HepG2 (cell line): Measurements from ENCODE around the gene JAKMIP2. TPM values are rescaled to one million over a fixed set of nuclear protein-coding genes. Genes with fewer than 3 reads are reported as not detected.
"Not testable (repeated sequence)": the region's sequence is repeated elsewhere in the genome, so short reads cannot be mapped to it uniquely, and the experiment has no call there.

ENCODE experiments used
- ATAC-seq: fragments of 200-7000 bp; cut with Tn5 transposase; 3 replicates; pipeline ENCODE4 v1.9.1; 2020; ENCODE audit warnings: mild to moderate bottlenecking, moderate library complexity
- BruUV-seq: library from RNA; stranded (reverse); fragments of 400-500 nt; replicated peaks from 2 replicates; lab custom pipeline; 2021; lab: Mats Ljungman, UMichigan
- CTCF ChIA-PET: fragments of 300-600 bp; formaldehyde crosslinking; extraction: SDS; loops from one replicate; lab custom pipeline; 2021; ENCODE audit warnings: low total read pairs, inconsistent platforms, low intra/inter-chr PET ratio; lab: Yijun Ruan, JAX
- POLR2A ChIA-PET: fragments of 350-600 bp; sonication (Branson Sonifier 250); formaldehyde crosslinking; loops from one replicate; lab custom pipeline; 2020; ENCODE audit warnings: antibody characterized with exemption, inconsistent platforms; lab: Yijun Ruan, JAX
- DNase-seq: peaks from one replicate; pipeline ENCODE4 v3.0.0-alpha.2; 2015; ENCODE audit warnings: low spot score
- FAIRE-seq: peaks from 3 replicates; lab custom pipeline; 2011; peaks lifted over from hg19 to GRCh38; lab: Jason Lieb, UNC
- H2AFZ ChIP-seq: one replicate; pipeline ENCODE4 v1.6.1; 2011; ENCODE audit warnings: low read length, inconsistent platforms
- H3K27ac ChIP-seq: fragments of 300-600 bp; 3 replicates; pipeline ENCODE4 v1.8.0; 2011; ENCODE audit warnings: mixed run types, mild to moderate bottlenecking, mixed read lengths, low read length, inconsistent platforms; ENCODE audit not compliant: insufficient read depth; ENCODE audit errors: extremely low read length
- H3K27me3 ChIP-seq, 2 experiments: fragments of 200-600 bp in 1 of 2; 2 replicates in 1 of 2; 3 replicates in 1 of 2; pipeline versions ENCODE4 v1.6.0 to v1.8.0; 2011; ENCODE audit warnings: low read length in 2 of 2, mild to moderate bottlenecking in 2 of 2, moderate library complexity in 2 of 2, inconsistent platforms in 1 of 2; ENCODE audit not compliant: insufficient read depth in 2 of 2, control insufficient read depth in 1 of 2
- H3K36me3 ChIP-seq, 2 experiments: fragments of 200-600 bp in 1 of 2; replicated peaks in 1 of 2; 2 replicates in 1 of 2; 3 replicates in 1 of 2; pipeline versions ENCODE4 v1.5.1 to v1.8.0; 2011; ENCODE audit warnings: low read length in 2 of 2, inconsistent platforms in 1 of 2; ENCODE audit not compliant: insufficient read depth in 2 of 2, control insufficient read depth in 1 of 2
- H3K4me1 ChIP-seq: 2 replicates; pipeline ENCODE4 v1.5.1; 2012; ENCODE audit warnings: low read length, inconsistent platforms; ENCODE audit not compliant: insufficient read depth
- H3K4me2 ChIP-seq: 2 replicates; pipeline ENCODE4 v1.6.0; 2011; ENCODE audit warnings: low read depth, low read length, inconsistent platforms
- H3K4me3 ChIP-seq, 3 experiments: fragments of 200-600 bp in 1 of 3; sonication (generic), shearing (Covaris generic) in 1 of 3; replicated peaks in 1 of 3; 2 replicates each; pipeline ENCODE4 v1.5.1; 2011 to 2016; ENCODE audit warnings: low read length in 3 of 3, inconsistent platforms in 2 of 3, low read depth in 2 of 3, mild to moderate bottlenecking in 2 of 3, control low read depth in 1 of 3, mixed read lengths in 1 of 3; ENCODE audit not compliant: insufficient read depth in 1 of 3
- H3K79me2 ChIP-seq: one replicate; pipeline ENCODE4 v1.6.1; 2011; ENCODE audit warnings: low read length, inconsistent platforms; ENCODE audit not compliant: insufficient read depth
- H3K9ac ChIP-seq: 2 replicates; pipeline ENCODE4 v1.6.0; 2011; ENCODE audit warnings: mild to moderate bottlenecking, low read depth, low read length, inconsistent platforms; ENCODE audit not compliant: insufficient read depth
- H3K9me3 ChIP-seq: 2 replicates; pipeline ENCODE4 v1.5.1; 2012; ENCODE audit warnings: mild to moderate bottlenecking, low read length
- H4K20me1 ChIP-seq: 2 replicates; pipeline ENCODE4 v1.6.0; 2011; ENCODE audit warnings: inconsistent platforms, mild to moderate bottlenecking, low read length, moderate library complexity; ENCODE audit not compliant: insufficient read depth
- ARID5B ChIP-seq: IDR thresholded peaks from 2 replicates; pipeline ENCODE4 v1.4.0; 2020; ENCODE audit warnings: mild to moderate bottlenecking, missing genetic modification reagents
- GATAD1 ChIP-seq: IDR thresholded peaks from 2 replicates; pipeline ENCODE4 v1.6.1; 2016; ENCODE audit warnings: missing genetic modification reagents, missing compliant biosample characterization
- HNRNPLL ChIP-seq: fragments of 200-400 bp; formaldehyde crosslinking; IDR thresholded peaks from 2 replicates; pipeline ENCODE4 v1.6.1; 2017; ENCODE audit warnings: mild to moderate bottlenecking, low read depth, low read length; ENCODE audit not compliant: poor library complexity, severe bottlenecking
- KLF13 ChIP-seq: sonication (generic); formaldehyde crosslinking; IDR thresholded peaks from 2 replicates; pipeline ENCODE4 v1.4.0; 2020; ENCODE audit warnings: mild to moderate bottlenecking, missing genetic modification reagents
- KLF6 ChIP-seq: IDR thresholded peaks from 2 replicates; pipeline ENCODE4 v1.8.0; 2016; ENCODE audit warnings: missing biosample characterization, missing genetic modification reagents
- NCOA2 ChIP-seq: sonication (generic); formaldehyde crosslinking; IDR thresholded peaks from 2 replicates; pipeline ENCODE4 v1.8.0; 2022; ENCODE audit warnings: inconsistent platforms
- REPIN1 ChIP-seq: sonication (generic); formaldehyde crosslinking; IDR thresholded peaks from 2 replicates; pipeline ENCODE4 v1.8.0; 2022; ENCODE audit warnings: missing genetic modification reagents, low read depth, mild to moderate bottlenecking, borderline replicate concordance
- SALL2 ChIP-seq: sonication (generic); formaldehyde crosslinking; IDR thresholded peaks from 2 replicates; pipeline ENCODE4 v1.8.1; 2023; ENCODE audit warnings: mild to moderate bottlenecking, missing genetic modification reagents, inconsistent platforms
- TCF12 ChIP-seq, 2 experiments: fragments of 450-650 bp in 1 of 2; sonication (generic) in 1 of 2; formaldehyde crosslinking in 1 of 2; IDR thresholded peaks; 2 replicates each; pipeline versions ENCODE4 v1.6.1 to v1.8.0; 2017 to 2022; ENCODE audit warnings: antibody characterized with exemption in 1 of 2, mild to moderate bottlenecking in 1 of 2, missing genetic modification reagents in 1 of 2, moderate library complexity in 1 of 2
- TOPORS ChIP-seq: sonication (generic); formaldehyde crosslinking; IDR thresholded peaks from 2 replicates; pipeline ENCODE4 v1.8.0; 2023; ENCODE audit warnings: mild to moderate bottlenecking, missing genetic modification reagents
- ZFP1 ChIP-seq: IDR thresholded peaks from 2 replicates; pipeline ENCODE4 v1.6.1; 2016
- ZNF124 ChIP-seq: sonication (generic); formaldehyde crosslinking; IDR thresholded peaks from 2 replicates; pipeline ENCODE4 v1.4.0; 2020; ENCODE audit warnings: missing genetic modification reagents
- WGBS: methylation state at CpG from one replicate; pipeline ENCODE4 v1.1.6; 2017; ENCODE audit warnings: low lambda C conversion rate; 5-methylcytosine and 5-hydroxymethylcytosine counted together
- in situ Hi-C: cut with HindIII; loops from 2 replicates; pipeline ENCODE4 v1.10.0; 2017; ENCODE audit warnings: low pct_unique_long_range_greater_than_20kb; ENCODE audit not compliant: extremely low pct_ligation_motif_present
- intact Hi-C: fragments of 100-400 bp; cut with micrococcal nuclease; formaldehyde crosslinking; loops from one replicate; pipeline ENCODE4 v1.10.0; 2022; ENCODE audit not compliant: unreplicated experiment
- polyA plus RNA-seq, 8 experiments: library from polyadenylated mRNA; depleted of rRNA in 3 of 8; stranded (reverse) in 7 of 8; unstranded in 1 of 8; fragments of >200 nt; fragmentation: Illumina TruSeq in 4 of 8; extraction: Trizol in 4 of 8; gene quantifications; 2 replicates each; pipeline versions ENCODE4 v1.2.1 to v1.2.3, GENCODE V29; 2011 to 2016; ENCODE audit warnings: low read depth in 4 of 8, missing spikeins in 1 of 8, mixed read lengths in 1 of 8; ENCODE audit not compliant: insufficient read depth in 1 of 8
- total RNA-seq, 5 experiments: library from RNA; depleted of rRNA; stranded (reverse); fragments of >200 nt; fragmentation: Illumina TruSeq; extraction: Trizol; gene quantifications; 2 replicates each; pipeline ENCODE4 v1.2.3, GENCODE V29; 2016; ENCODE audit warnings: low read depth in 1 of 5

Gene JAKMIP2
- total and polyA plus RNA-seq, 2 of the 13 experiments (the other 11 are each of a cell fraction or from before 2014, with no cell fraction given), result 0.04 to 2.1 TPM

- TF ChIP-seq ARID5B (CRISPR knock-in tag) (no peak), REPIN1 (CRISPR knock-in tag) (no peak), GATAD1 (CRISPR knock-in tag) (no peak), ZNF124 (no peak), SALL2 (CRISPR knock-in tag) (no peak), KLF13 (no peak), KLF6 (CRISPR knock-in tag) (no peak), TOPORS (CRISPR knock-in tag) (no peak), HNRNPLL (no peak), ZFP1 (CRISPR knock-in tag) (no peak), NCOA2 (CRISPR knock-in tag) (no peak), TCF12 (IDR thresholded peaks at IDR 0.05) (no peak), TCF12 (CRISPR knock-in tag; IDR thresholded peaks at IDR 0.05) (no peak)
These were observed 21.4 kb upstream of the JAKMIP2 start (continued) for GRCh38 chr5:147803926-147804325.

GRCh38 chr5:147803161-147803560, 20.6 kb upstream of the JAKMIP2 start:
- H3K9me3 ChIP-seq, POLR2A ChIA-PET, H3K36me3 ChIP-seq, H4K20me1 ChIP-seq, H3K27ac ChIP-seq, H3K4me1 ChIP-seq, H3K4me3 ChIP-seq, H3K9ac ChIP-seq, H3K79me2 ChIP-seq, in situ Hi-C loops, H3K27me3 ChIP-seq, H3K4me2 ChIP-seq, H2AFZ ChIP-seq, intact Hi-C loops, ATAC-seq, CTCF ChIA-PET, DNase-seq, FAIRE-seq, BruUV-seq: not testable (repeated sequence)
- 18% methylated on average over 3 of the region's 3 CpGs for WGBS
